Activated naive CD4-positive, alpha-beta T cell treated with Interleukin-2 at 50 U/mL for 16 hours (primary cell): ENCODE measurements around the gene MUC5B.

ENCODE experiments used
- DNase-seq: peaks from one replicate; pipeline ENCODE4 v3.0.0-alpha.2; 2020

Gene MUC5B

GRCh38 chr11:1290052-1291040 is 67.5 kb downstream of the MUC5B start:
- no peak for DNase-seq

GRCh38 chr11:1291295-1292017 is 68.6 kb downstream of the MUC5B start:
- no peak for DNase-seq

- DNase-seq: no peak
Measured at GRCh38 chr11:1292018-1292643, 69.3 kb downstream of the MUC5B start.

GRCh38 chr11:1292644-1293618 is 70.1 kb downstream of the MUC5B start:
- DNase-seq: no peak

GRCh38 chr11:1293619-1294015 is 70.8 kb downstream of the MUC5B start:
- DNase-seq: no peak

- DNase-seq: no peak
Measured at GRCh38 chr11:1295086-1295485, 72.2 kb downstream of the MUC5B start.

- DNase-seq: no peak
Measured at GRCh38 chr11:1295591-1295990, 72.7 kb downstream of the MUC5B start.

GRCh38 chr11:1296287-1296686 is 73.4 kb downstream of the MUC5B start:
- no peak for DNase-seq

- DNase-seq: no peak
Measured at GRCh38 chr11:1297011-1297575, 74.2 kb downstream of the MUC5B start.

GRCh38 chr11:1297576-1298473 is 75.0 kb downstream of the MUC5B start:
- no peak for DNase-seq

- DNase-seq: no peak
Measured at GRCh38 chr11:1298695-1299492, 76.0 kb downstream of the MUC5B start.

GRCh38 chr11:1299621-1300020 is 76.8 kb downstream of the MUC5B start:
- no peak for DNase-seq

- no peak for DNase-seq
Measured at GRCh38 chr11:1300121-1300520, 77.3 kb downstream of the MUC5B start.

- no peak for DNase-seq
Measured at GRCh38 chr11:1300569-1301187, 77.8 kb downstream of the MUC5B start.

- DNase-seq: no peak
Measured at GRCh38 chr11:1301220-1302000, 78.5 kb downstream of the MUC5B start.

- no peak for DNase-seq
Measured at GRCh38 chr11:1302041-1302460, 79.2 kb downstream of the MUC5B start.

- DNase-seq: no peak
Measured at GRCh38 chr11:1302461-1303125, 79.7 kb downstream of the MUC5B start.
